K562 (cell line): ENCODE data around the gene ZFTA.

Source experiments
- ARNT ChIP-seq, 2 experiments: fragments of 450-650 bp; IDR thresholded peaks; 2 replicates each; pipeline ENCODE4 v1.6.1; 2016; ENCODE audit warnings: mild to moderate bottlenecking in 1 of 2
- CBFA2T2 ChIP-seq: fragments of 450-650 bp; conservative IDR thresholded peaks from 2 replicates; pipeline ENCODE4 v1.6.1; 2017; ENCODE audit warnings: mild to moderate bottlenecking
- CHCHD3 ChIP-seq: fragments of 250-450 bp; sonication (Bioruptor Pico); IDR thresholded peaks from 2 replicates; pipeline ENCODE4 v2.1.2; 2022; ENCODE audit warnings: mild to moderate bottlenecking
- FIP1L1 ChIP-seq: fragments of 200-400 bp; formaldehyde crosslinking; IDR thresholded peaks from 2 replicates; pipeline ENCODE4 v1.6.1; 2018; ENCODE audit warnings: mild to moderate bottlenecking, low read depth, low read length; ENCODE audit not compliant: poor library complexity, severe bottlenecking
- FOXO4 ChIP-seq: fragments of 450-650 bp; formaldehyde crosslinking; IDR thresholded peaks from 2 replicates; pipeline ENCODE4 v1.4.0; 2020; ENCODE audit warnings: mild to moderate bottlenecking, moderate library complexity
- NKRF ChIP-seq: fragments of 450-650 bp; IDR thresholded peaks from 2 replicates; pipeline ENCODE4 v1.6.1; 2016; ENCODE audit warnings: borderline replicate concordance
- SMAD4 ChIP-seq: fragments of 250-450 bp; sonication (Bioruptor Pico); conservative IDR thresholded peaks from 2 replicates; pipeline ENCODE4 v1.8.0; 2021; ENCODE audit warnings: inconsistent platforms, mild to moderate bottlenecking, moderate library complexity
- TAF1 ChIP-seq: IDR thresholded peaks from 2 replicates; pipeline ENCODE4 v1.6.1; 2011; ENCODE audit warnings: mild to moderate bottlenecking, low read length, moderate library complexity; ENCODE audit not compliant: insufficient read depth, control insufficient read depth, severe bottlenecking; ENCODE audit errors: extremely low read depth

- TF ChIP-seq TAF1 (no peak), NKRF (no peak), FIP1L1 (peak; percentile 64), FOXO4 (CRISPR knock-in tag) (no peak), SMAD4 (CRISPR knock-in tag) (no peak), CHCHD3 (no peak), ARNT (IDR thresholded peaks at IDR 0.05) (no peak), CBFA2T2 (no peak)
Observed at GRCh38 chr11:63762654-63763495, 5.7 kb downstream of the ZFTA start.
